ENCODE results near the gene CLSTN2. TPM values are rescaled to one million over a fixed set of nuclear protein-coding genes. Genes with fewer than 3 reads are reported as not detected.

Gene CLSTN2
- total and polyA plus RNA-seq, 2 of the 4 experiments (the other 2 are of a cell fraction) = under 0.01 to 0.07 TPM

DNA sequence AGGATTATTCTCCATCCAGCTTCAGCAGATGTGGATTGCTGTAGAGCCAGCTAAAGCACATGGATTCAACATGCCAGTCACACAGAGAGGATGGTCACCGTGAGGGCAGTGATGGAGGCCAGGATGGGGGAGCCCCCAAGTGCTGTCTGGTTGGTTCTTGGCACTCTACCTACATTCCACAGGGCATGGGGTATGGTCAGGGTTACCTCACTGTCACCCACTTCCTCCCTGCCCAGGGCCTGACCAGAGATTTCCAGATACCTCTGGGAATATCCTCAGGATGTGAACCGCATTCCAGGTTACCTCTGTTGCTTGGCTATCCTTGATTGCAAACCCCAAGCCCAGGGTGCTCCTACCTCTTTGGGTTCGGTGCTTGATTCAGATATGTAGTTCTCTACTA is 595.6 kb downstream of the CLSTN2 start:
- H2AK9ac ChIP-seq (replicated peaks; ENCODE audit: low read depth, low read length, poor library complexity) = no peak overlapping the region
- H2AK5ac ChIP-seq (ENCODE audit: low read depth, low read length) = no peak overlapping the region
- no peaks in the 10 kb centered on the region for H3K9me1 ChIP-seq (ENCODE audit: insufficient read depth, low read length)
- H2AFZ ChIP-seq (replicated peaks; ENCODE audit: low read length, poor library complexity) = no peak overlapping the region
- H3K4ac ChIP-seq (ENCODE audit: low read depth, low read length) = no peak overlapping the region
- ChIA-PET CTCF (no interaction called here), POLR2A (ENCODE audit: unreplicated experiment) (no interaction called here)
- H3K27me3 ChIP-seq (ENCODE audit: control insufficient read depth, insufficient read depth, low read length) = no peaks in the 10 kb centered on the region
- no peaks in the 10 kb centered on the region for H3K36me3 ChIP-seq (ENCODE audit: control insufficient read depth, insufficient read depth, low read length)
- no peak overlapping the region for H4K91ac ChIP-seq (ENCODE audit: insufficient read depth, low read depth, low read length)
- no peak overlapping the region for H4K8ac ChIP-seq (ENCODE audit: low read depth in 2 of 2, low read length in 2 of 2)
- WGBS, 2 experiments (ENCODE audit: extremely low coverage in 2 of 2, insufficient read length in 1 of 2) = no CpG with 5 or more reads among the region's 3 CpGs
- TF ChIP-seq BHLHE40 (IDR thresholded peaks at IDR 0.05; ENCODE audit: low read depth, low read length) (no peak), CHD1 (IDR thresholded peaks at IDR 0.05; ENCODE audit: low read depth, low read length) (no peak), POLR2A (IDR thresholded peaks at IDR 0.05; ENCODE audit: low read depth, low read length) (no peak), MXI1 (IDR thresholded peaks at IDR 0.05; ENCODE audit: borderline replicate concordance, low read depth, low read length) (no peak), RAD21 (IDR thresholded peaks at IDR 0.05; ENCODE audit: low read length) (no peak), MAFK (IDR thresholded peaks at IDR 0.05; ENCODE audit: low read depth, low read length) (no peak), NFE2L2 (IDR thresholded peaks at IDR 0.05; ENCODE audit: low read depth, low read length) (no peak), RCOR1 (IDR thresholded peaks at IDR 0.05; ENCODE audit: insufficient replicate concordance, low read length) (no peak), SMC3 (IDR thresholded peaks at IDR 0.05; ENCODE audit: low read depth, low read length) (no peak), MAZ (IDR thresholded peaks at IDR 0.05; ENCODE audit: borderline replicate concordance, low read depth, low read length) (no peak), FOS (IDR thresholded peaks at IDR 0.05; ENCODE audit: low read depth, low read length) (no peak), CEBPB (IDR thresholded peaks at IDR 0.05; ENCODE audit: low read depth, low read length) (no peak), RFX5 (IDR thresholded peaks at IDR 0.05; ENCODE audit: low read depth, low read length) (no peak)
- TF ChIP-seq, protein P1, sequence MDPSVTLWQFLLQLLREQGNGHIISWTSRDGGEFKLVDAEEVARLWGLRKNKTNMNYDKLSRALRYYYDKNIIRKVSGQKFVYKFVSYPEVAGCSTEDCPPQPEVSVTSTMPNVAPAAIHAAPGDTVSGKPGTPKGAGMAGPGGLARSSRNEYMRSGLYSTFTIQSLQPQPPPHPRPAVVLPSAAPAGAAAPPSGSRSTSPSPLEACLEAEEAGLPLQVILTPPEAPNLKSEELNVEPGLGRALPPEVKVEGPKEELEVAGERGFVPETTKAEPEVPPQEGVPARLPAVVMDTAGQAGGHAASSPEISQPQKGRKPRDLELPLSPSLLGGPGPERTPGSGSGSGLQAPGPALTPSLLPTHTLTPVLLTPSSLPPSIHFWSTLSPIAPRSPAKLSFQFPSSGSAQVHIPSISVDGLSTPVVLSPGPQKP (IDR thresholded peaks at IDR 0.05; ENCODE audit: borderline replicate concordance, low read depth, low read length) = no peak
- TF ChIP-seq, protein P2, sequence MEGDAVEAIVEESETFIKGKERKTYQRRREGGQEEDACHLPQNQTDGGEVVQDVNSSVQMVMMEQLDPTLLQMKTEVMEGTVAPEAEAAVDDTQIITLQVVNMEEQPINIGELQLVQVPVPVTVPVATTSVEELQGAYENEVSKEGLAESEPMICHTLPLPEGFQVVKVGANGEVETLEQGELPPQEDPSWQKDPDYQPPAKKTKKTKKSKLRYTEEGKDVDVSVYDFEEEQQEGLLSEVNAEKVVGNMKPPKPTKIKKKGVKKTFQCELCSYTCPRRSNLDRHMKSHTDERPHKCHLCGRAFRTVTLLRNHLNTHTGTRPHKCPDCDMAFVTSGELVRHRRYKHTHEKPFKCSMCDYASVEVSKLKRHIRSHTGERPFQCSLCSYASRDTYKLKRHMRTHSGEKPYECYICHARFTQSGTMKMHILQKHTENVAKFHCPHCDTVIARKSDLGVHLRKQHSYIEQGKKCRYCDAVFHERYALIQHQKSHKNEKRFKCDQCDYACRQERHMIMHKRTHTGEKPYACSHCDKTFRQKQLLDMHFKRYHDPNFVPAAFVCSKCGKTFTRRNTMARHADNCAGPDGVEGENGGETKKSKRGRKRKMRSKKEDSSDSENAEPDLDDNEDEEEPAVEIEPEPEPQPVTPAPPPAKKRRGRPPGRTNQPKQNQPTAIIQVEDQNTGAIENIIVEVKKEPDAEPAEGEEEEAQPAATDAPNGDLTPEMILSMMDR (conservative IDR thresholded peaks at IDR 0.05; ENCODE audit: low read depth, low read length) = no peak
- TF ChIP-seq, protein P3, sequence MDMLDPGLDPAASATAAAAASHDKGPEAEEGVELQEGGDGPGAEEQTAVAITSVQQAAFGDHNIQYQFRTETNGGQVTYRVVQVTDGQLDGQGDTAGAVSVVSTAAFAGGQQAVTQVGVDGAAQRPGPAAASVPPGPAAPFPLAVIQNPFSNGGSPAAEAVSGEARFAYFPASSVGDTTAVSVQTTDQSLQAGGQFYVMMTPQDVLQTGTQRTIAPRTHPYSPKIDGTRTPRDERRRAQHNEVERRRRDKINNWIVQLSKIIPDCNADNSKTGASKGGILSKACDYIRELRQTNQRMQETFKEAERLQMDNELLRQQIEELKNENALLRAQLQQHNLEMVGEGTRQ (IDR thresholded peaks at IDR 0.05; ENCODE audit: low read depth, low read length) = no peak
- no peaks in the 10 kb centered on the region for H3K79me1 ChIP-seq (ENCODE audit: low read depth in 1 of 2, low read length in 2 of 2)
- H2BK15ac ChIP-seq (ENCODE audit: low read depth, low read length) = no peak overlapping the region
- no peak overlapping the region for H2BK120ac ChIP-seq (ENCODE audit: low read depth, low read length)
- no peak overlapping the region for H3K27ac ChIP-seq (ENCODE audit: insufficient read depth, low read length)
- dilution Hi-C loops (cut with HindIII; ENCODE audit: low sequenced_read_pairs, unreplicated experiment) = no loop called here
- BruUV-seq (replicated peaks) = no TSS peak
- H3K56ac ChIP-seq (ENCODE audit: extremely low read depth, insufficient read depth, low read length) = no peak overlapping the region
- ATAC-seq (ENCODE audit: low read depth) (no peak), DNase-seq (no peak)
- no peak overlapping the region for H3K18ac ChIP-seq (ENCODE audit: low read depth, low read length)
- H3K23ac ChIP-seq (ENCODE audit: low read depth, low read length) = no peak overlapping the region
- in situ Hi-C loops (cut with MboI; ENCODE audit: low sequenced_read_pairs) = no loop called here
- H2BK20ac ChIP-seq (ENCODE audit: low read depth, low read length) = no peak overlapping the region
- no peak overlapping the region for H2BK5ac ChIP-seq (ENCODE audit: low read depth, low read length, poor library complexity, severe bottlenecking)
- H4K20me1 ChIP-seq (ENCODE audit: insufficient read depth, low read length) = no peaks in the 10 kb centered on the region
- no peak overlapping the region for H3K4me2 ChIP-seq (ENCODE audit: low read depth, low read length)
- no peak overlapping the region for H3K4me3 ChIP-seq (ENCODE audit: insufficient read depth, low read depth, low read length)
- H3K4me1 ChIP-seq (ENCODE audit: control insufficient read depth, insufficient read depth, low read length) = no peaks in the 10 kb centered on the region
- H4K5ac ChIP-seq (ENCODE audit: low read depth, low read length) = no peak overlapping the region
- H3K9ac ChIP-seq (ENCODE audit: low read depth, low read length) = no peak overlapping the region
- peaks cover 6% of the 10 kb centered on the region; the same call in 1 of the 2 replicates for H3K9me3 ChIP-seq (ENCODE audit: control insufficient read depth, insufficient read depth, low read length)
- intact Hi-C loops (cut with micrococcal nuclease) = no loop called here
- H3K14ac ChIP-seq (replicated peaks; ENCODE audit: low read depth, low read length) = no peak overlapping the region

Measured in IMR-90 (cell line).